ENCODE measurements around the gene EDN1.

EDN1 gene

DNA sequence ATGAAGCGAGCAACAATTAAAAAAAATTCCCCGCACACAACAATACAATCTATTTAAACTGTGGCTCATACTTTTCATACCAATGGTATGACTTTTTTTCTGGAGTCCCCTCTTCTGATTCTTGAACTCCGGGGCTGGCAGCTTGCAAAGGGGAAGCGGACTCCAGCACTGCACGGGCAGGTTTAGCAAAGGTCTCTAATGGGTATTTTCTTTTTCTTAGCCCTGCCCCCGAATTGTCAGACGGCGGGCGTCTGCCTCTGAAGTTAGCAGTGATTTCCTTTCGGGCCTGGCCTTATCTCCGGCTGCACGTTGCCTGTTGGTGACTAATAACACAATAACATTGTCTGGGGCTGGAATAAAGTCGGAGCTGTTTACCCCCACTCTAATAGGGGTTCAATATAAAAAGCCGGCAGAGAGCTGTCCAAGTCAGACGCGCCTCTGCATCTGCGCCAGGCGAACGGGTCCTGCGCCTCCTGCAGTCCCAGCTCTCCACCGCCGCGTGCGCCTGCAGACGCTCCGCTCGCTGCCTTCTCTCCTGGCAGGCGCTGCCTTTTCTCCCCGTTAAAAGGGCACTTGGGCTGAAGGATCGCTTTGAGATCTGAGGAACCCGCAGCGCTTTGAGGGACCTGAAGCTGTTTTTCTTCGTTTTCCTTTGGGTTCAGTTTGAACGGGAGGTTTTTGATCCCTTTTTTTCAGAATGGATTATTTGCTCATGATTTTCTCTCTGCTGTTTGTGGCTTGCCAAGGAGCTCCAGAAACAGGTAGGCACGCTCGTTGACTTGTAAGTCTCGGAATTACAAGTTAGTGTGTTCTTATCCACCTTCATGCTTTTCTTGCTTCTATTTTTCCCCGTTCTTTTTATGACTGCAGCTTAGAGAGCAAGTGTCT is at the start of gene EDN1:
EDN1 (plus strand) TSS at position 429 of the 888 bp plus-strand sequence; CDS start at position 698, 269 bp downstream.
- peak; percentile 72 for DNase-seq (ENCODE audit: low spot score)

DNA sequence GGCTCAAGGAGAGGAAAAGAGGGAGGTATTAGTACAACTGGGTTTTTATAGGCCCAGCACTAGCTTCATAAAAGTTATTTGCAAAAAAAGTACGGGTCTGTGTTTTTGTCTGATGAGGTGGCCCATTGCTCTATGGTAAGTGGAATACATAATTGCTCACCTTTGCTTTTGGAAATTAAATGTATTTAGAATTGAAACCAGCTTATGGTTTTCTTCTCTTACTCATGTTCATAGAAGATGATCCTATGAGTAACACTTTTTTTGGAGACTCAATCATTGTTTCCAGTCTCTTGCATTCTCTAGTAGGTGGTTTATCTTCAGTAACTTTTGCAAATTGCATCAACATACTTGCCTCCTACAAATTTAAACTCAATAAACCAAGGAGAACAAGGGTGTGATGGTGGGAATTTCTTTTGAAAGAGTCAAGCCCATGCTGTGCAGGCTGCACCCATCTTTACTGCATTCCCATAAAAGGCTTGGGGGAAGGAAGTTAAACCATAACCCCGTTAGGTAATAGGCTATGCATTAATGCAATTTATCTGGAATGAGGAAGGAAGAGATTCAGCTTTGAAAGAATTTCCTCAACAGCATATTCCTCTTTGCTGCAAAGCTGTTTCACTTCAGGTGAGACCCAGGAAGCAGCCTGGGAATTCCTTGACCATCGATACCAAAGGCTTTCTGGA is 48.5 kb upstream of the EDN1 start:
- no peak for DNase-seq (ENCODE audit: low spot score)

DNA sequence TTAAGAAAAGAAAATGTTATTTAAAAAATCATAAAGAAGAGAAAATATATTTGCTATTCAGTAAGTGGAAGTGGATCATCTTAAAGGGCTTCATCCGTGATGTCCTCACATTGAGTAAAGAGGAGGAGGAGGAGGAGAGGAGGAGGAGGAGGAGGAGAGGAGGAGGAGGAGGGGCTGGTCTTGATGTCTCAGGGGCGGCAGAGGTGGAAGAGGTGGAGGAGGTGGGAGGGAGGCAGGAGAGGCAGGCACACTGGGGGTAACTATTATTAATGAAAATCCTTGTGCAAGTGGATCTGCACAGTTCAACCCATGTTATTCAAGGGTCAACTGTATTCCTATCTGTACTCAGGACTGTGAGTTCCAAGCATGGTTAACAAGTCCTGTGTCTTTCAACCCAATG is 47.0 kb upstream of the EDN1 start:
- DNase-seq (ENCODE audit: low spot score): no peak

DNA sequence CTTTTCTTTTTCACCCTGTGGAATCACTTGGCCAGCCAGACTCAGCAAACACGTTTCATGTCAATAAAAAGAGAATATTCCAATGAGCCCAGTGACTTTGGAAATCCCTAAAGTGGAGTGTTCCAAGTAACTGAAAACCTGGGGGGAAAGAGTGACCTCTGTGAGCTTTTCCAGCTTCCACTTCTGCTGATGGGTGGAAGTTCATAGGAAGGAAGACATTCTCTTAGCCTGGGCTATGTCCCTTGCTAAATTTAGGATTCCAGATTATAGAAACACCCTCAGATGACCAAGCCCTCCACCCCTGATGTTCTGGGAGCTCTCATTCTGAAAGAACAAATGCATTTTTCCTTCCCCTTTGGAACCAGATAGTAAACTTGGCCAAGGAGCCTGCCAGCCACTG is 44.8 kb upstream of the EDN1 start:
- no peak for DNase-seq (ENCODE audit: low spot score)

DNA sequence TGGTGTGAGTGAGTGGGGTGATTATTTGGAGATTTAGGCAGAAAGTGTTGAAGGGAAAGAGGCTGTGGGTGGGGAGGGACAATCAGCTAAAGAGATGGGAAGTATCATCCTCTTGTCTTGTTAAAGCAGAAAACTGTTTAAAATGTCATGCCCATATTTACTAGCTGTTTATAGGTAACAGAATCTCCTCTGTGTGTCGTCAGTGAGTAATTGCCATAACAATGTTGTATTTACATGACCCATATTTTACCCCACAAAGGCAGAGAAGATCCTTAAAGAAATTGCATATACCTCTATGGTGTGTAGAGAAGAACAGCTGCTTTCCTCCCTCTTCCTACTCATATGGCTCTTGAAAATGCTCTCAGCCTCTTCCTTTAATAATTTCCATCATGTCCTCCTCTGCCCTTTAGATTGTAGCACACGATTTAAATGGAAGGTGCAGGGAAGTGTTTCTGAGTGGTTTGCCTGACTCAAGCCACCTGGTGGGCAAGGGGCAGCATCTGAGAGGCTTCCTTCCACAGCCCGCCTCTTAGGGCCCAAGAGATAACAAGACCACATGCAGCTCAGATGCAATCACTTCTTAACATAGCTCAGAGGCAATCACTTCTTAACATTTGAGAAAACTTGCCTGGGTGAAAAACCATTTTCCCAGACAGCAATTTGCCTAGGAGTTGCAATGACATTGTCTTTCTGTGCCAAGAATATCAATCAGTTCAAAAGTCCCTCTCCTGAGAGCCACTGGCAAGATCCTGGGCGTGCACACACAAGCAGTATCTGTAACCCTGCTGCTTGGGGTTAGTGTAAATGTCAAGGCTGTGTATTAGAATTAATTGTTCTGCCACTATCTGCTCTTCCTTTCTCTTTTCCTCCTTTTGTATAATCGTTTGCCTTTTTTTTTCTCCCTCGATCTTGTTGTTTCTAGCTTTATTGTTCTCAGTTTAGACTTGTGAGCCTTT is 44.1 kb upstream of the EDN1 start:
- DNase-seq (ENCODE audit: low spot score): no peak

DNA sequence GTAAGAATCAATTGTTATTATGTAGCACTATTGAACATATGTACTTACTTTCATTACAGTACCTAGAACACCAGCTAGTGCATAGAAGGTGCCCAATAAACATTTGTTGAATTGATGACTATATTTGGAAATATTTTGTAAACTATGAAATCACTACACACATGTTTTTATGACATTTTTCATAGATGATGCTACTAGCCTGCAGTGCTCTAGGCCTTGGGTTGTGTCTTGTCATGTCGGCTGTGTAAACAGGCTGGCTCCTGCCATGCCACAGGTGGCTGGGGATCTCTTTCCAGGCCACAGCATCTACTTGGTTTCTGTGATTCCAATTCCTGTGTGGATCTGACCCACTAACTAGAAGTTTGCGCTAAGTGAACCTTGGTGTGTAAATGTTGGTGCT is 43.3 kb upstream of the EDN1 start:
- no peak for DNase-seq (ENCODE audit: low spot score)

DNA sequence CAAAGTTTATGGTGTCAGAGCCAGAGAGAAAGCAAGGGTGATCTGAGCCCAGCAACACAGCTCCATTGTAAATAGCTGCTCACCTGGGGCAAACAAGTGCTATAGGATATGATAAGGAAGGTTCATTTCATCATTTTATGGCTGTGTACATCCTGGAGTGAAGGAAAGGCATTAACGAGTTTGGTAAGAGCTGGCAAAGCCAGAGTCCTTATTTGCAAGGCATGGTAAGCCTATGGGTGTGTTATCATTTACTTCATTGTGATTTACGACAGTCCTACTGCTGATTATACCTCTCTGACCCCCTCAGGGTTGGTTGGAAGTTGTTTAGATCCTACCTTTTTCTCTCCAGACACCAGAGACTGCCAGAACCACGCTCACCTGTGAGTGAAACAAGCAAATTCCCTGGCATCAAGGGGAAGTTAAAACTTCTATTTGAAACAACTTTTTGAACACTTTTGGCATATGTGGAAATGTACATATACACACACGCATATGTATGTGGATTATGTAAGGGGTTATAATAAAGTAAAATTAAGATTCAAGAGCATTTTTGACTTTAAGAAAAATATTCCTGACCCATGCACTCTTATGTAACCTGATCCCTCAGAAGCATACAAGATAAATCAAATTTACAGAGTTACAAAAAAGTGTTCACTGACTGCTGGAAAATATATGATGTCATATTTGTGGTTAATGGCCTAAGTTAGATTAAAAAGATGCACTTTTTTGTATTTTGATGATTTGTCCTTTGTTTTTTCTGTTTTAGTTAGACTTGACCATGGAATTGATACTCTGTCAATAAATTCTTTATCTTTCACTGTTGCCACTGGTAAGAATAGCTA is 40.4 kb upstream of the EDN1 start:
- DNase-seq (ENCODE audit: low spot score): no peak

DNA sequence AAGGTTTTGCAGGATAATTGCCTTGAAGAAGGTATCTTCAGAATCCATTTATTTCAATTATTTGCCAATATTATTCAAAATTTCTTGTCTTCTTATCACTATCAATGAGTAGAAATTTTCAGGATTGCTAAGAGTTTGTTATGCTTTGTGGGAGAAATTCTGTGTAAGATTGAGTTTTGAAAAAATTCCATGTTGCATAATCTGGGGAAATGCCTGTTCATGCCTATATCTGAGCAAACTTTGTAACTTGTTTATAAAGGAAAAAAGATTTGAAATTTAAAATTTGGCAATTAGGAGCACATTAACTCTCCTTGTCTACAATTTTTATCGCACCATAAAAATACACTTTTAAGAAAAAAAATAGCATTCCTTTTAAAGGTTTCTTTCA is 39.8 kb upstream of the EDN1 start:
- DNase-seq (ENCODE audit: low spot score): no peak

DNA sequence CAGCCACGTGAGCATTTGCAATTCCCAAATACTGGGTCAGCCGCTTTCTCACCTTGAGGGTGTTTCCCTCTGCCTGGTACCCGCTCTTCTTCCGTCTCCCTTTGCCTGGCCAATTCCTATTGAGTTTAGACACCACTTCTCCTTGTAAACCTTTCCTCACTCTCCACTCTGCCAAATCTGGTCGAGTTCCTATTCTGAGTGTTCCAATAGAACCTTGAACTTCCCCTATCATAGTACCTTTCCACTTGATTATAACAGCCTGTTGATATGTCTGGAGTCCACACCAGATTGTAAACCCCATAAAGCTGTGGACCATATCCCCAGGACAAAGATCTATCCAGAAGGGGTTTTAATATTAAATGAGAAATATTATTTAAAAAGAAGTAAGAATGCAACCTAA is 36.0 kb upstream of the EDN1 start:
- no peak for DNase-seq (ENCODE audit: low spot score)

DNA sequence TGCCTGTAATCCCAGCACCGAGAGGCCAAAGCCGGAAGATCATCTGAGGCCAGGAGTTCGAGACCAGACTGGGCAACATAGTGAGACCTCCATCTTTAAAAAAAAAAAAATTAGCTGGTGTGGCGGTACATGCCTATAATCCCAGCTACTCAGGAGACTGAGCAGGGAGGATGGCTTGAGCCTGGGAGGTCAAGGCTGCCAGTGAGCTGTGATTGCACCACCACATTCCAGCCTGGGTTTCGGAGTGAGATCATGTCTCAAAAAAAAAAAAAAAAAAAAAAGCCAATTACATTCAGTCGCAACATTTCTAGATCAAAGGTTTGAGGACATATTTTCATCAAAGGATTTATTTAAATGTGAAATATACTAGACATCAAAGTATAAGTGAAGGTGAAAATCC is 32.0 kb upstream of the EDN1 start:
- DNase-seq (ENCODE audit: low spot score): no peak

DNA sequence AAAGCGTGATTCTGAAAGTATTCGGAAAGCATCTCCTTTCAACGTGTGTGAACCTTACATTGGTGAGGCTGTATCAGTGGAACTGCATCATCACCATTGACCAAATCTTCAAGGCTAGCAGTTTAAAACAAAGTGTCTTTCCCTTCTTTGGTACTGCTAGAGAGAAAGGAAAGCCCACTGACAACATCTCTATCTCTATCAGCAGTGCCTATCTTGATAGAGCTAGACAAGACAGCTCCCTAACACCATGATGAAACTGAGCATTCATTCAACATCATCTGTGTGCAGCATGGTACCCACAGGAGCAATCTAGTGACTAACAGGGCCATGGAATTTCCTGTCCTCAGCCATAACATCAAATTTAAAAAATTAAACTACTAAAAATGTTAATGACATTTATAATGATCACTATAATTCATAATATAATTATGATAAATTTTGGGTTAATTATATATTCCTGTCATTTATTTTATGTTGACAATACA is 31.5 kb upstream of the EDN1 start:
- DNase-seq (ENCODE audit: low spot score): no peak

DNA sequence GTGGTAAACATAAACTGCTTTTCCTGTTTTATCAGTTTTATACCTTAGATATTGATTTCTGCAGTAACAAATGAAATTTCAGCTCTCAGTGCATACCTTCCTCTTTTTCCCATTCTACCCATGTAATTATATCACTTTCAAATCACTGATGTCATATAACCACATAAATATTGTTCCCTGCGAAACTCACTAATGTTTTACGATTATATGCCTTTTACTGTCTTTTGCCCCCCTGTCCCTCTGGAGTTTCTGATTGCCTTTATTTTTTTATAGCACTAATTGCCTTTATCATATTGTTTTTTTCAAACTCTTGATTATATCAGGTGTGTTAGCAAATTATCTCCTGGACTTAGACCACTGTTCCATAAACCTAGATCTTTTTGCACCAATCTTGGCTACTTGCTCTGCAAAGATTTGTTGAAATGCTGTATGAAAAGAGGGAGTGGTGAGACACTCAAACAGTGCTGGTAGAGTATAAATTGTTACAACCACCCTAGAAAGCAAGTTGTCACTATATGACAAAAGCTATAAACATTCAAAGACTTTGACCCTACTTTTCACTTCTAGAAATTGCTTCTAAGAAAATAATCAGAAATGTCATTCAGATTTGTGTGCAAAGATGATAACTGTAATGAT is 29.6 kb upstream of the EDN1 start:
- DNase-seq (ENCODE audit: low spot score): no peak

DNA sequence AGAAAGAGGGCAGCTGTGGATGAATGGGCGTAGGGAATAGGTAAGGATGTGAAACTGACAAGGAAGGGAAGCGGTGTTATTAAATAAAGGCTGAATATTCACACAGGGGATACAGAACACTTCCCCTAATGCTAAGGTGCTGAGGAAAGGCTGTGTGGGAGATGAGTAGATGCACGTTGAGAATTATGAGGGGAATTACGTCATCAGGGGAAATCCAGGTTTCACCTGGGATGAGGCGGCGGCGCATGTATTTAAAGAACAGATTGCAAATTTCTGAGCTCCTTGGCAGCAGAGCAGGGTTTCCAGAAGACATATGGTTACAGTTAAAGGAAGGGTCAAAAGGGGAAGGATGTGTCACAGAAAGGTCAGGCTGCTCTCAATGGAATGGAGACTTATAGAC is 28.7 kb upstream of the EDN1 start:
- no peak for DNase-seq (ENCODE audit: low spot score)

DNA sequence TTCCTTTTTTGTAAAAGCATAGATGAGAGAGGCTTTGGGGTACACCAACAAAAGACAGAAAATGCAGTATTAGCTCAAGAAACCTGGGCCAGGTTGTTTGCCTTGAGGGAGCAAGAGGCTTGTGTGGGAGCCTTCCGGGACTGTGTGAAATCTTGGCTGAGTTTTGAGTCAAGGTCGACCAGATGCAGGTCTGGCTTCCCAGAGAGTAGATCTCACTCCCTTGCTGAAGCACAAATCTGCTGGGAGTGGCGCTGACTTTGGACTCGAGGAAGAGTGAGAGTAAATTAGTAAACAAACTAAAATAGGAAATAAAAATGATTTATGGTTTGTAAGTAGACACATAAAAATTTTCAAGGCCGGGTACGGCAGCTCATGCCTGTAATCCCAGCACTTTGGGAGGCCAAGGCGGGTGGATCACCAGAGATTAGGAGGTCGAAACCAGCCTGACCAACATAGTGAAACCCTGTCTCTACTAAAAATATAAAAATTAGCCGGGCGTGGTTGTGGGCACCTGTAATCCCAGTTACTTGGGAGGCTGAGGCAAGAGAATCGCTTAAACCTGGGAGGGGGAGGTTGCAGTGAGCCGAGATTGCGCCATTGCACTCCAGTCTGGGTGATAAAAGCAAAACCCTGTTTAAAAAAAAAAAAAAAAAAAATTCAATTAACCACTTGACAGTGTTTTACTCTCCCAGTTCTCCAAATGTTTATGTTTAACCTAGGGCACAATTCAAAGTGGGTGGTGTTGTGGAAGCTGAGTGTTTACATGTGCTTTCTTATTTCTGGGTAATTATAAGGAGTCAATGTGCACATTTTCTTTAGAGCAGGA is 27.7 kb upstream of the EDN1 start:
- DNase-seq (ENCODE audit: low spot score): no peak

DNA sequence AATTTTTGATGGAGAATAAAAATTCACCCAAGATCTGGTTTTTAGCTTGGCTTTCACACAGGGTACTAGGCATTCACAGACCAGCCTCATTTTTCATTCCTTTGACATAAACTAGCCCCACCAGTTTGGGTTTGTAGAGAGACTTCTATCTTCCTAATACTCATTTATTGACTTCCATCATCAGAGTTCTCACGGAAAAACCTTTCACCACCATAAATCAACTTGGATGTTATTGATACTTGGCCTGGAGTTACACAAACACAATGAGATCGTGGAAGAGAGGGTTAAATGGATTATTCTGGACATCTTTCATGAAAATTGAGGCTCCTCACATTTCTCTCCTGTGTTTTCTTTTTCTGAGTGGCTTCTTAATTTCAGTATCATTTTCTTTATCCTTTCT is 26.8 kb upstream of the EDN1 start:
- DNase-seq (ENCODE audit: low spot score): no peak

DNA sequence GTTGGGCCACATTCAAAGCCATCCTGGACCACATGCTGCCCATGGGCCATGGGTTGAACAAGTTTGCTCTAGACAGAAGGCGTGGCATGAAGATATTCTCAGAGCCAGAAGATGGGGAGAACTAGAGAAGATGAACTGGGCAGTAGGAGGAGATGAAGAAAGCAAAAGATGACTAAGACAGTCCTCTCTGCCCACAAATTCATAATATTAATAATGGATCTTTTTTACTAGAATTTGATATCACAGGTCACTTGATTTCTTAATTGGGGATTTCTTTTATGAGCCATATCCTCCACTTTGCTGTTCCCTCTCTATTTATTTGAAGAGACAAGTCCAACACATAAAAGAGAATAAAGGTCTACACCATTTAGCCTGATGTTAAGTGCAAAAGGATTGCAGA is 25.5 kb upstream of the EDN1 start:
- DNase-seq (ENCODE audit: low spot score): no peak

DNA sequence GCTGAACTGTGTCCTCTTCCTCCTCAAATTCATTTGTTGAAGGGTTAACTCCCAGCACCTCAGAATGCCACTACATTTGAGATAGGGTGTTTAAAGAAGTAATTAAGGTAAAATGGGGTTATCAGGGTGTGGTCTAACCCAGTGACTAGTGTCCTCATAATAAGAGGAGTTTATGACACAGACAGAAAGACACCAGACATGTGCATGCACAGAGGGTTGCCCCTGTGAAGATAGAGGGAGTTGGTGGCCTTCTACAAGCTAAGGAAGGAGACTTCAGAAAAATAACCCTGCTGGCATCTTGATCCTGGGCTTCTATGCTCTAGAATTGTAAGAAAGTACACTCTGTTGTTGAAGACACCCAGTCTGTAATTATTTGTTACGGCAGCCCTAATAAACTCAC is 24.9 kb upstream of the EDN1 start:
- DNase-seq (ENCODE audit: low spot score): no peak

DNA sequence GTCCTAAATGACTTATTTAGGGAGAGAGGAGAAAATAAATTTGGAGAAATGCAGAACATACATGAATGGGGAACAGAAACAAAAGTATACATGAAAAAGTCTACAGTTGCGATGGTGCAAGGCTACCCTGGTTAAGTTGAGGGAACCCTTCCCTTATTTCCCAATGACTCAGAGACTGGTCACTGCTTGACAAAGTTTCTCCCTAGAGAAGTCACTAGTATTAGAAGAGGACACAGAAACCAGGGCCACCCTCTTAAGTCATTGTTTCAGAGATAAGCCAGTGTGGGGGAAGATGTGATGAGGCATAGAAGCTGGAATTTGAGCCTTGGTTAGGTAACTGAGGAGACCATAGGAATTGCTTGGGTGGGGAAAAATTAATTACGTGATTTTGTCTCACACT is 24.4 kb upstream of the EDN1 start:
- DNase-seq (ENCODE audit: low spot score): no peak

DNA sequence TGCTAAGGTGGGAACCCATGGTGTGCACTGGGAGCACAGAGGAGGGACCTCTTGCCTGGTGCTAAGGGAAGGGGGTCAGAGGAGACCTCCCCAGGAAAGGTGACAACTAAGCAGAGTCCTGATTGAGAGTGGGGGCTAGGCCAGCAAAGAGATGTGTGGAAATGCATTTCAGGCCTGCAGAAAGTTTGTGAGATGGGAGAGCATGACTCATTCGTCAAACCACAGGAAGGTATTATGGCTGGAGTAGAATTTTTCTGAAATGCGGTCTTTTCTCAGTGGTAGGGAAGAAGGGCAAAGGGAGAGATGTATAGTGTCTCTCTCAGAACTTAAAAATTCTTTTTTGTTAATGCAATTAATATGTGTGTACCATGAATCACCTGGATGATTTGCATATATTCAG is 23.6 kb upstream of the EDN1 start:
- DNase-seq (ENCODE audit: low spot score): peak; percentile 38

DNA sequence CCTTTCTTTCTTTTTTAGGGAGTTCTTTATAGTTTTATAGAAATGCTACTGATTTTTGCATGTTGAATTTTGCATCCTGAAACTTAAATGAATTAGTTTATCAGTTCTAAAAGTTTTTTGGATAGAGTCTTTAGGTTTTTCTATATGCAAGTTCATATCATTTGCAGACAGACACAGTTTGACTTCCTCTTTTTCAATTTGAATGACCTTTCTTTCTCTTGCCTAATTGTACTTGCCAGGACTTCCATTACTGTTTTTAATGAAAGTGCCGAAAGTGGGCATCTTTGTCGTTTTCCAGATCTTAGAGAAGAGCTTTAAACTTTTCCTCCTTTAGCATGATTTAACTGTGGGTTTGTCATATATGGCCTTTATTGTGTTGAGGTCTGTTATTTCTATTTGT is 21.1 kb upstream of the EDN1 start:
- DNase-seq (ENCODE audit: low spot score): no peak
